K562 (cell line): ENCODE data around the gene SND1. TPM values are rescaled to one million over a fixed set of nuclear protein-coding genes. Genes with fewer than 3 reads are reported as not detected.

Experiments
- ARID1B ChIP-seq: fragments of 450-650 bp; IDR thresholded peaks from 2 replicates; pipeline ENCODE4 v1.6.1; 2016; ENCODE audit warnings: antibody characterized with exemption, mild to moderate bottlenecking, inconsistent platforms
- CBFA2T2 ChIP-seq: fragments of 450-650 bp; conservative IDR thresholded peaks from 2 replicates; pipeline ENCODE4 v1.6.1; 2017; ENCODE audit warnings: mild to moderate bottlenecking
- CBFA2T3 ChIP-seq: fragments of 450-650 bp; IDR thresholded peaks from 2 replicates; pipeline ENCODE4 v1.6.1; 2017
- DNMT1 ChIP-seq: fragments of 450-650 bp; IDR thresholded peaks from 2 replicates; pipeline ENCODE4 v1.6.1; 2016; ENCODE audit warnings: antibody characterized with exemption, mild to moderate bottlenecking
- DPF2 ChIP-seq: fragments of 450-650 bp; IDR thresholded peaks from 2 replicates; pipeline ENCODE4 v1.6.1; 2016
- E2F5 ChIP-seq: sonication (generic); formaldehyde crosslinking; IDR thresholded peaks from 2 replicates; pipeline ENCODE4 v1.8.0; 2022; ENCODE audit warnings: mild to moderate bottlenecking, missing genetic modification reagents
- GATA2 ChIP-seq: sonication (generic); formaldehyde crosslinking; IDR thresholded peaks from 2 replicates; pipeline ENCODE4 v1.4.0; 2020; ENCODE audit warnings: mild to moderate bottlenecking, missing genetic modification reagents
- MECOM ChIP-seq: fragments of 250-450 bp; sonication (Bioruptor Pico); IDR thresholded peaks from 2 replicates; pipeline ENCODE4 v1.8.0; 2022; ENCODE audit warnings: inconsistent platforms
- NONO ChIP-seq, 2 experiments: fragments of 200-400 bp in 1 of 2; fragments of 450-650 bp in 1 of 2; formaldehyde crosslinking in 1 of 2; IDR thresholded peaks; 2 replicates each; pipeline ENCODE4 v1.6.1; 2017; ENCODE audit warnings: low read depth in 2 of 2, mild to moderate bottlenecking in 2 of 2, moderate library complexity in 2 of 2, low read length in 1 of 2
- POLR2AphosphoS5 ChIP-seq: IDR thresholded peaks from 2 replicates; pipeline ENCODE4 v1.6.1; 2011; ENCODE audit warnings: mild to moderate bottlenecking, low read depth, low read length, moderate library complexity; ENCODE audit not compliant: control insufficient read depth, insufficient read depth
- SLC30A9 ChIP-seq: fragments of 250-450 bp; sonication (Bioruptor Pico); IDR thresholded peaks from 2 replicates; pipeline ENCODE4 v1.8.0; 2022; ENCODE audit warnings: mild to moderate bottlenecking, moderate library complexity
- SMARCC2 ChIP-seq: fragments of 450-650 bp; IDR thresholded peaks from 2 replicates; pipeline ENCODE4 v1.6.1; 2017; ENCODE audit warnings: antibody characterized with exemption, moderate library complexity, mild to moderate bottlenecking, low read depth
- SMARCE1 ChIP-seq: fragments of 450-650 bp; IDR thresholded peaks from 2 replicates; pipeline ENCODE4 v1.7.1; 2016; ENCODE audit warnings: mild to moderate bottlenecking
- WHSC1 ChIP-seq: IDR thresholded peaks from one replicate; pipeline ENCODE4 v1.6.1; 2012; ENCODE audit warnings: low read length, control low read depth, inconsistent platforms
- ZKSCAN8 ChIP-seq: fragments of 200-800 bp; sonication (Bioruptor generic); IDR thresholded peaks from 2 replicates; pipeline ENCODE4 v1.6.1; 2016; ENCODE audit warnings: missing genetic modification characterization, missing compliant biosample characterization
- ZNF274 ChIP-seq: IDR thresholded peaks from 2 replicates; pipeline ENCODE4 v1.6.1; 2011; ENCODE audit warnings: low read depth, mild to moderate bottlenecking, low read length, moderate library complexity, borderline replicate concordance
- ZNF280A ChIP-seq: fragments of 450-650 bp; IDR thresholded peaks from 2 replicates; pipeline ENCODE4 v1.6.1; 2018; ENCODE audit warnings: mild to moderate bottlenecking, low read depth; ENCODE audit not compliant: partially characterized antibody
- ZNF347 ChIP-seq: fragments of 450-650 bp; formaldehyde crosslinking; IDR thresholded peaks from 2 replicates; pipeline ENCODE4 v1.4.0; 2020; ENCODE audit warnings: low read depth, mild to moderate bottlenecking, moderate library complexity
- ZNF696 ChIP-seq: fragments of 250-450 bp; sonication (Bioruptor Pico); conservative IDR thresholded peaks from 2 replicates; pipeline ENCODE4 v1.4.0; 2020; ENCODE audit warnings: mild to moderate bottlenecking, moderate library complexity
- ZNF764 ChIP-seq: fragments of 250-450 bp; sonication (Bioruptor Pico); IDR thresholded peaks from 2 replicates; pipeline ENCODE4 v1.4.0; 2020; ENCODE audit warnings: low read depth, mild to moderate bottlenecking, moderate library complexity
- polyA plus RNA-seq, 8 experiments: library from polyadenylated mRNA; depleted of rRNA in 4 of 8; stranded (reverse) in 5 of 8; unstranded in 3 of 8; fragments of >200 nt; fragmentation: Nextera tagmentation in 2 of 8; fragmentation: Illumina TruSeq in 1 of 8; extraction: Ambion mirVana in 2 of 8; extraction: Trizol in 1 of 8; gene quantifications; 2 replicates each; pipeline versions ENCODE4 v1.2.1 to v1.2.3, GENCODE V29; 2011 to 2014; ENCODE audit warnings: inconsistent platforms in 1 of 8, missing spikeins in 1 of 8
- total RNA-seq, 7 experiments: library from RNA; depleted of rRNA in 6 of 7; stranded (reverse); fragments of >200 nt in 6 of 7; fragmentation: Illumina TruSeq in 2 of 7; extraction: Trizol in 2 of 7; gene quantifications; 2 replicates each; pipeline versions ENCODE4 v1.2.1 to v1.2.3, GENCODE V29; 2011 to 2021; ENCODE audit warnings: low replicate concordance in 1 of 7

Gene SND1
- total and polyA plus RNA-seq, 9 of the 15 experiments (the other 6 are each of a cell fraction or from before 2014, with no cell fraction given) = 46.5 to 307 (median 191) TPM

- TF ChIP-seq E2F5 (CRISPR knock-in tag) = no peak
- TF ChIP-seq ZKSCAN8 (CRISPR knock-in tag) = no peak
- TF ChIP-seq CBFA2T2 = peak; percentile 97
- peak; percentile 83 for TF ChIP-seq GATA2 (CRISPR knock-in tag)
- TF ChIP-seq MECOM (CRISPR knock-in tag) = 0 out of 2 replicates have a peak, but pooled peaks have one; percentile 62
- peak; percentile 92 for TF ChIP-seq DPF2
- no peak for TF ChIP-seq ZNF696 (CRISPR knock-in tag)
- TF ChIP-seq ZNF347 (CRISPR knock-in tag) = no peak
- no peak for TF ChIP-seq WHSC1
- peak in 1 of 2 experiments; percentile 61; a peak in 1 of 4 replicates for TF ChIP-seq NONO (IDR thresholded peaks at IDR 0.05; ENCODE audit: low read depth in 2 of 2, low read length in 1 of 2)
- TF ChIP-seq ZNF280A = no peak
- TF ChIP-seq SMARCC2 = peak; percentile 64; the same call in 1 of the 2 replicates
- peak; percentile 97 for TF ChIP-seq POLR2AphosphoS5
- peak; percentile 74 for TF ChIP-seq SMARCE1
- TF ChIP-seq ZNF764 = no peak
- TF ChIP-seq ARID1B = peak; percentile 96
- peak; percentile 71; the same call in 1 of the 2 replicates for TF ChIP-seq ZNF274
- TF ChIP-seq CBFA2T3 = peak; percentile 97
- no peak for TF ChIP-seq SLC30A9
- TF ChIP-seq DNMT1 = no peak
These were observed 334.9 kb downstream of the SND1 start (continued) for GRCh38 chr7:127986581-127987521.
